Smooth muscle cell (in vitro differentiated cells): ENCODE results near the gene MRPL10. TPM values are rescaled to one million over a fixed set of nuclear protein-coding genes. Genes with fewer than 3 reads are reported as not detected.

Source experiments
- DNase-seq: peaks from one replicate; lab custom pipeline; 2025; ENCODE audit not compliant: unreplicated experiment; lab: John Stamatoyannopoulos, UW
- H2AFZ ChIP-seq: fragments of 200-600 bp; sonication (generic); 2 replicates; pipeline ENCODE4 v1.6.0; 2016; ENCODE audit warnings: antibody characterized with exemption, low read depth, mild to moderate bottlenecking
- H3F3A ChIP-seq: fragments of 200-600 bp; sonication (generic); 2 replicates; pipeline ENCODE4 v1.6.0; 2017; ENCODE audit warnings: antibody characterized with exemption, low read depth
- H3K27ac ChIP-seq: fragments of 200-600 bp; sonication (generic); 2 replicates; pipeline ENCODE4 v1.5.1; 2016; ENCODE audit warnings: low read depth, mild to moderate bottlenecking
- H3K27me3 ChIP-seq: fragments of 200-600 bp; sonication (generic); 2 replicates; pipeline ENCODE4 v1.6.1; 2016; ENCODE audit warnings: low read depth, mild to moderate bottlenecking
- H3K36me3 ChIP-seq: fragments of 200-600 bp; sonication (generic); 2 replicates; pipeline ENCODE4 v1.5.1; 2016; ENCODE audit warnings: low read depth
- H3K4me1 ChIP-seq: fragments of 200-600 bp; sonication (generic); 2 replicates; pipeline ENCODE4 v1.5.1; 2016; ENCODE audit warnings: low read depth
- H3K4me2 ChIP-seq: fragments of 200-600 bp; sonication (generic); 2 replicates; pipeline ENCODE4 v1.6.0; 2016; ENCODE audit warnings: mild to moderate bottlenecking
- H3K4me3 ChIP-seq: fragments of 200-600 bp; sonication (generic); 2 replicates; pipeline ENCODE4 v1.5.1; 2016; ENCODE audit warnings: mild to moderate bottlenecking
- H3K79me2 ChIP-seq: fragments of 200-600 bp; sonication (generic); 2 replicates; pipeline ENCODE4 v1.6.0; 2016; ENCODE audit warnings: low read depth, mild to moderate bottlenecking
- H3K9ac ChIP-seq: fragments of 200-600 bp; sonication (generic); 2 replicates; pipeline ENCODE4 v1.6.0; 2016; ENCODE audit warnings: low read depth
- H3K9me3 ChIP-seq: fragments of 200-600 bp; sonication (generic); replicated peaks from 2 replicates; pipeline ENCODE4 v1.5.1; 2016; ENCODE audit warnings: low read depth
- H4K20me1 ChIP-seq: fragments of 200-600 bp; sonication (generic); 2 replicates; pipeline ENCODE4 v1.6.0; 2016; ENCODE audit warnings: low read depth
- CTCF ChIP-seq: fragments of 200-600 bp; sonication (generic); IDR thresholded peaks from 2 replicates; pipeline ENCODE4 v1.5.1; 2017; ENCODE audit warnings: borderline replicate concordance, mild to moderate bottlenecking, antibody characterized with exemption; ENCODE audit not compliant: insufficient read depth, poor library complexity, severe bottlenecking
- WGBS: methylation state at CpG from one replicate; pipeline ENCODE4 v1.1.7; 2016; ENCODE audit warnings: low lambda C conversion rate; 5-methylcytosine and 5-hydroxymethylcytosine counted together
- polyA plus RNA-seq: library from polyadenylated mRNA; unstranded; fragments of >200 nt; fragmentation: Nextera tagmentation; extraction: Ambion mirVana; gene quantifications from 2 replicates; pipeline ENCODE4 v1.2.1, GENCODE V29; 2016
- total RNA-seq: library from RNA; depleted of rRNA; stranded (reverse); fragments of >200 nt; gene quantifications from 2 replicates; pipeline ENCODE4 v1.2.3, GENCODE V29; 2014

Gene MRPL10
- total and polyA plus RNA-seq, 2 experiments from 2014 or later: 24.0 to 36.6 TPM

DNA sequence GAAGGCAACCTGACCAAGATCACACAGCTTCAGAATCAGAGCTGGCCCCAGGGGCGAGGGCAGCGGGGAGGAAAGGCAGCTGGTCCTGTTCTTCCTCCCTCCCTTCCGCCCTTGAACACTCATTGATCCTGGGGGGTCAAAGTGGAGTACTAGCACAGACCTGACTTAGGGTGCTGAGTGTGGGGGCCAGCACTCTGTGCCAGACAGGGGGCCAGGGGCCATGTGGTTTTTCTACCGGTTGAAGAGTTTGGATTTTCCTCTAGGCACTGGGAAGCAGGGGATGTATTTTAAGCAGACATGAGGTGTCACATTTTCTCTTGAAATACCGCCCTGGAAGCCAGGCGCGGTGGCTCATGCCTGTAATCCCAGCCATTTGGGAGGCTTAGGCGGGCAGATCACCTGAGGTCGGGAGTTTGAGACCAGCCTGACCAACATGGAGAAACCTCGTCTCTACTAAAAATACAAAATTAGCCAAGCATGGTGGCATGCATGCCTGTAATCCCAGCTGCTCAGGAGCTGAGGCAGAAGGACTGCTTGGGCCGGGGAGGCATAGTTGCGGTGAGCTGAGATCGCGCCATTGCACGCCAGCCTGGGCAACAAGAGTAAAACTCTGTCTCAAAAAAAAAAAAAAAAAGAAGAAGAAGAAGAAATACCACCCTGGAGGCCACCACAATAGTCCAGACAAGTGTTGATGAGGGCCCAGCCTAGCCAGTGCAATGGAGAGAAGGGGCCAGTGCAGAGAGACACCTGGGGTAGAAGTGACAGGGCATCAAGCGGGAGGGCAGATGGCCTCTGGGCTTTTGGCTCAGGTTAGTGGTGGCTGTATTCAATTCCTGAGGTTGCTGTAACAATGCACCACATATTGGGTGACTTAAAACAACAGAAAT is 25.1 kb downstream of the MRPL10 start:
- no peak overlapping the region for H3K4me2 ChIP-seq
- H3K27ac ChIP-seq: no peak overlapping the region
- 88% methylated on average over 14 of the region's 16 CpGs for WGBS
- no peak overlapping the region for H3K4me3 ChIP-seq
- H3F3A ChIP-seq: peaks cover 8% of the 10 kb centered on the region
- no peaks in the 10 kb centered on the region for H3K79me2 ChIP-seq
- H3K9ac ChIP-seq: no peak overlapping the region
- H3K9me3 ChIP-seq: no peaks in the 10 kb centered on the region
- H4K20me1 ChIP-seq: peaks cover 8% of the 10 kb centered on the region
- H3K36me3 ChIP-seq: no peaks in the 10 kb centered on the region
- no peak for TF ChIP-seq CTCF
- no peak overlapping the region for H2AFZ ChIP-seq
- peaks cover 4% of the 10 kb centered on the region for H3K4me1 ChIP-seq
- DNase-seq: no peak
- peaks cover 7% of the 10 kb centered on the region for H3K27me3 ChIP-seq

GRCh38 chr17:47804461-47804860 is 26.9 kb downstream of the MRPL10 start:
- no peak for DNase-seq
- Histone ChIP-seq H3K27ac (no peak overlapping the region), H3K9ac (no peak overlapping the region), H3K4me3 (no peak overlapping the region), H3K4me2 (no peak overlapping the region), H3K79me2 (no peaks in the 10 kb centered on the region), H4K20me1 (no peaks in the 10 kb centered on the region), H3K36me3 (no peaks in the 10 kb centered on the region), H3K27me3 (peaks cover 15% of the 10 kb centered on the region), H3F3A (no peaks in the 10 kb centered on the region), H3K4me1 (no peaks in the 10 kb centered on the region), H2AFZ (no peak overlapping the region), H3K9me3 (no peaks in the 10 kb centered on the region)
- WGBS: 82% methylated on average over 3 of the region's 3 CpGs
- TF ChIP-seq CTCF: no peak

DNA sequence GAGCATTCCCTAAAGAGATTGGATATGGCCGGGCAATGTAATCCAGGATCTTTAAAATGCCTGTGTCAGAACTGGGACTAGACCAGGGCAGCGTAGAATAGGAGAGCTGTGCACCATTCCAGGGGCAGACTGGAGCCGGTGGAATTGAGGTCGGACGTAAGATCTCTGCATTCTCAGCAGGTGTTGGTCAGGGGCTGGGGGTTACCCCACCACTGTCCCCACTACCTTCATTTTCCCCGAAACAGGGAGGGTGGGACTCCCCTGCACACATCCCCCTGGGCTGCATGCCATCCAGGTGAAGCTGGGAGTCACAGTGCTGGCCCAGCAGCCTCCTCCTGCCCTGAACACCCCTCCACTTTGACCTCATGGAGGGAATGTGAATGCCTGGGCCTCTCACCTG is 27.6 kb downstream of the MRPL10 start:
- no peaks in the 10 kb centered on the region for H3F3A ChIP-seq
- H3K36me3 ChIP-seq: no peaks in the 10 kb centered on the region
- no peaks in the 10 kb centered on the region for H3K4me1 ChIP-seq
- WGBS: 77% methylated on average over 6 of the region's 6 CpGs
- no peaks in the 10 kb centered on the region for H3K79me2 ChIP-seq
- DNase-seq: no peak
- no peak overlapping the region for H3K27ac ChIP-seq
- H3K27me3 ChIP-seq: peaks cover 15% of the 10 kb centered on the region
- no peak overlapping the region for H3K4me2 ChIP-seq
- H4K20me1 ChIP-seq: no peaks in the 10 kb centered on the region
- H3K4me3 ChIP-seq: no peak overlapping the region
- H3K9me3 ChIP-seq: no peaks in the 10 kb centered on the region
- no peak overlapping the region for H3K9ac ChIP-seq
- H2AFZ ChIP-seq: no peak overlapping the region
- no peak for TF ChIP-seq CTCF

DNA sequence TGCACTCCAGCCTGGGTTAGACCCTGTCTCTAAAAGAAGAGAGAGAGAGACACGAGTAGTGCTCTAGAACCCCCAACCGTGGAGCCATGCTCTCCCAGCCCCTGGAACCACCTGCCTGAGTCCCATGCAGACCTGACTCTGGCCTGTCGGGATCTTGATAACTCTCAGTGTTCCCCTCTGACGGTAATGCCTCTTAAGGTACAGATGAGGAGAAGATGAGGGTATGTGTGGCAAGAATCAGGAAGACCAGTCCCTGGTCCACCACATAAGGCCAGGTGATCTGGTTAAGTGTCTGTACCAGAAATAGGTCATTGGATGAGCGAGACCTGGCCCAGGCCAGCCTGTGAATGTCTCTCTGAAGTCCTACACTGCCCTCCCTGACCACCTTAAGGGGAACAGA is 28.1 kb downstream of the MRPL10 start:
- no peak for DNase-seq
- Histone ChIP-seq H3K27me3 (peaks cover 15% of the 10 kb centered on the region), H3K4me2 (no peak overlapping the region), H3K4me3 (no peak overlapping the region), H3K36me3 (no peaks in the 10 kb centered on the region), H3K79me2 (no peaks in the 10 kb centered on the region), H3K4me1 (no peaks in the 10 kb centered on the region), H3F3A (no peaks in the 10 kb centered on the region), H2AFZ (no peak overlapping the region), H3K9ac (no peak overlapping the region), H3K27ac (no peak overlapping the region), H3K9me3 (no peaks in the 10 kb centered on the region), H4K20me1 (no peaks in the 10 kb centered on the region)
- 65% methylated on average over 5 of the region's 5 CpGs for WGBS
- no peak for TF ChIP-seq CTCF
